Measurements from ENCODE around the gene MYH9.

- TF ChIP-seq REST (IDR thresholded peaks at IDR 0.05; ENCODE audit: low read depth, low read length) (no peak), CTCF (IDR thresholded peaks at IDR 0.05) (no peak), POLR2AphosphoS5 (IDR thresholded peaks at IDR 0.05; ENCODE audit: low read depth, low read length) (no peak), RAD21 (IDR thresholded peaks at IDR 0.05; ENCODE audit: low read length) (no peak), USF1 (IDR thresholded peaks at IDR 0.05; ENCODE audit: borderline replicate concordance, low read depth) (no peak), CHD2 (IDR thresholded peaks at IDR 0.05; ENCODE audit: low read length, partially characterized antibody) (no peak), IRF3 (IDR thresholded peaks at IDR 0.05; ENCODE audit: low read depth, low read length) (no peak), EP300 (IDR thresholded peaks at IDR 0.05; ENCODE audit: borderline replicate concordance in 1 of 2, low read depth in 1 of 2, low read length in 1 of 2) (no peak), JUND (IDR thresholded peaks at IDR 0.05) (no peak), MAX (IDR thresholded peaks at IDR 0.05; ENCODE audit: low read depth) (no peak), SMC3 (IDR thresholded peaks at IDR 0.05; ENCODE audit: low read depth, low read length) (no peak)
These were observed 93.5 kb downstream of the MYH9 start for GRCh38 chr22:36294293-36294620.

Measured in SK-N-SH (cell line).